ENCODE results near the gene BPIFB3. TPM values are rescaled to one million over a fixed set of nuclear protein-coding genes. Genes with fewer than 3 reads are reported as not detected.

The BPIFB3 gene
- total RNA-seq, 1 experiment from 2014 or later = not detected

DNA sequence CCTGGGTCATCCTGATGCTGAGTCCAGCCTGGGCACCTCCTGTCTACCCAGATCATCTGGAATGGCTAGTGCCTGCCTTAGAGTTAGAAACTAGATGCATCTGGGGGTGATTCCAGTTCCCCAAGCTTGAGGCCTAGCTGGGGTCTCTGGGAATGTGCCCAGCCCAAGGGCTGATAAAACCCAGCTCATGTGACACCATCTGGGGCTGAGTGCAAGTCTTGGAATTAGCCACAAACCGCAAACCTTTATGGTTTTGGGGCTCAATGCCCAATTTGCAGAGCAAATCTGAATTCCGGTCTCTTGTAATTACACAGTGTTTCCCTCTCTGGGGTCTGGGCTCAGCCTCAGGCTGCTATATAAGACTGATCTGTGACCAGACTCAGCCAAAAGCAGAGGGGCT is 25.6 kb downstream of the BPIFB3 start, which contains the start of gene BPIFB4:
Gene BPIFB4, plus strand, starts transcription at position 385 of the 400 bp plus-strand sequence. CDS start 1,884 bp downstream, outside the sequence.
- H3K4me1 ChIP-seq (ENCODE audit: control insufficient read depth, insufficient read depth, low read length) = no peaks in the 10 kb centered on the region
- in situ Hi-C loops (cut with HindIII; ENCODE audit: low pct_unique_long_range_greater_than_20kb, low sequenced_read_pairs) = no loop called here

DNA sequence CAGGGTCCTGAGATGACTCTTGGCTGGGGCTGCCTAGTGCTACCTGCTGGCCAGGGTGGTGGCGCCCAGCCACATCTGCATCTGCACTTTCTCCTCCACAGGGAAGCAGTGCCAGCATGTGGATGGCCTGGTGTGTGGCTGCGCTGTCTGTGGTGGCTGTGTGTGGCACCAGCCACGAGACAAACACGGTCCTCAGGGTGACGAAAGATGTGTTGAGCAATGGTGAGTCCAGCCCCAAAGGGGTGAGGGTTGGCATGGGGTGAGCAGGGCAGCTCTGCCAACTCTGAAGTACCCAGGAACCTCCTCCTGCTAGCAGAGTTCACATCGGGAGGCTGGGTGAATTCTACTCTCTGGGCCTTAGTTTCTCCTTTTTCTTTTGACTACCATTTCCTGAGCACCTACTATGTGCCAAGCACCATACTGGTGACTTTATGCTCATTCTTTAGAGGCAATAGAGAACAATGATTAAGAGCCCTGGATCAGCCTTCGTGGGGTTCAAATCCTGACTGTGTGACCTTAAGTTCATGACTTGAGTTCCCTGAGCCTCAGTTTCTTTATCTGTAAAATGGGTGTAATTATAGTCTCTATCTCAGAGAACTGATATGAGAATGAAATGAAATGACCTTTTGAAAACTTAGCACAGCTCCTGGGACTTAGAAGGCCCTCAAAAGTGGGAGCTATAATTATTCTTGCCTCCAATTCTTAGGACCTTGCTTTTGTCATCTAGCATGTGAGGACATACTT is 27.9 kb downstream of the BPIFB3 start:
- CTCF ChIA-PET = no interaction called here
- POLR2A ChIA-PET = interaction anchor here (0.6 kb wide), 1 partner anchor 1010 kb away, joined by 4 read pairs; no protein-coding TSS in a partner anchor
- no peak overlapping the region for H3K4me3 ChIP-seq (ENCODE audit: low read depth in 2 of 2, low read length in 2 of 2)
- no peak overlapping the region for H3K27ac ChIP-seq (ENCODE audit: low read length)
- ATAC-seq (no peak), DNase-seq (ENCODE audit: low read depth, low spot score) (no peak)
- TF ChIP-seq, protein P1, sequence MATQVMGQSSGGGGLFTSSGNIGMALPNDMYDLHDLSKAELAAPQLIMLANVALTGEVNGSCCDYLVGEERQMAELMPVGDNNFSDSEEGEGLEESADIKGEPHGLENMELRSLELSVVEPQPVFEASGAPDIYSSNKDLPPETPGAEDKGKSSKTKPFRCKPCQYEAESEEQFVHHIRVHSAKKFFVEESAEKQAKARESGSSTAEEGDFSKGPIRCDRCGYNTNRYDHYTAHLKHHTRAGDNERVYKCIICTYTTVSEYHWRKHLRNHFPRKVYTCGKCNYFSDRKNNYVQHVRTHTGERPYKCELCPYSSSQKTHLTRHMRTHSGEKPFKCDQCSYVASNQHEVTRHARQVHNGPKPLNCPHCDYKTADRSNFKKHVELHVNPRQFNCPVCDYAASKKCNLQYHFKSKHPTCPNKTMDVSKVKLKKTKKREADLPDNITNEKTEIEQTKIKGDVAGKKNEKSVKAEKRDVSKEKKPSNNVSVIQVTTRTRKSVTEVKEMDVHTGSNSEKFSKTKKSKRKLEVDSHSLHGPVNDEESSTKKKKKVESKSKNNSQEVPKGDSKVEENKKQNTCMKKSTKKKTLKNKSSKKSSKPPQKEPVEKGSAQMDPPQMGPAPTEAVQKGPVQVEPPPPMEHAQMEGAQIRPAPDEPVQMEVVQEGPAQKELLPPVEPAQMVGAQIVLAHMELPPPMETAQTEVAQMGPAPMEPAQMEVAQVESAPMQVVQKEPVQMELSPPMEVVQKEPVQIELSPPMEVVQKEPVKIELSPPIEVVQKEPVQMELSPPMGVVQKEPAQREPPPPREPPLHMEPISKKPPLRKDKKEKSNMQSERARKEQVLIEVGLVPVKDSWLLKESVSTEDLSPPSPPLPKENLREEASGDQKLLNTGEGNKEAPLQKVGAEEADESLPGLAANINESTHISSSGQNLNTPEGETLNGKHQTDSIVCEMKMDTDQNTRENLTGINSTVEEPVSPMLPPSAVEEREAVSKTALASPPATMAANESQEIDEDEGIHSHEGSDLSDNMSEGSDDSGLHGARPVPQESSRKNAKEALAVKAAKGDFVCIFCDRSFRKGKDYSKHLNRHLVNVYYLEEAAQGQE (IDR thresholded peaks at IDR 0.05; ENCODE audit: insufficient read depth in 1 of 2, low read depth in 2 of 2, low read length in 1 of 2) = no peak
- no peak for TF ChIP-seq SIN3A (IDR thresholded peaks at IDR 0.05; ENCODE audit: borderline replicate concordance, insufficient read depth, low read depth, low read length)
- TF ChIP-seq TCF7L2 (IDR thresholded peaks at IDR 0.05; ENCODE audit: low read depth, low read length) = no peak
- no peak for TF ChIP-seq POLR2AphosphoS5 (IDR thresholded peaks at IDR 0.05; ENCODE audit: low read depth, low read length)
- TF ChIP-seq, protein P2, sequence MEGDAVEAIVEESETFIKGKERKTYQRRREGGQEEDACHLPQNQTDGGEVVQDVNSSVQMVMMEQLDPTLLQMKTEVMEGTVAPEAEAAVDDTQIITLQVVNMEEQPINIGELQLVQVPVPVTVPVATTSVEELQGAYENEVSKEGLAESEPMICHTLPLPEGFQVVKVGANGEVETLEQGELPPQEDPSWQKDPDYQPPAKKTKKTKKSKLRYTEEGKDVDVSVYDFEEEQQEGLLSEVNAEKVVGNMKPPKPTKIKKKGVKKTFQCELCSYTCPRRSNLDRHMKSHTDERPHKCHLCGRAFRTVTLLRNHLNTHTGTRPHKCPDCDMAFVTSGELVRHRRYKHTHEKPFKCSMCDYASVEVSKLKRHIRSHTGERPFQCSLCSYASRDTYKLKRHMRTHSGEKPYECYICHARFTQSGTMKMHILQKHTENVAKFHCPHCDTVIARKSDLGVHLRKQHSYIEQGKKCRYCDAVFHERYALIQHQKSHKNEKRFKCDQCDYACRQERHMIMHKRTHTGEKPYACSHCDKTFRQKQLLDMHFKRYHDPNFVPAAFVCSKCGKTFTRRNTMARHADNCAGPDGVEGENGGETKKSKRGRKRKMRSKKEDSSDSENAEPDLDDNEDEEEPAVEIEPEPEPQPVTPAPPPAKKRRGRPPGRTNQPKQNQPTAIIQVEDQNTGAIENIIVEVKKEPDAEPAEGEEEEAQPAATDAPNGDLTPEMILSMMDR (IDR thresholded peaks at IDR 0.05) = no peak
- no peaks in the 10 kb centered on the region for H3K4me1 ChIP-seq (ENCODE audit: control insufficient read depth, insufficient read depth, low read length)
- no peaks in the 10 kb centered on the region for H3K9me3 ChIP-seq (ENCODE audit: control insufficient read depth, insufficient read depth, low read depth, low read length)
- no peaks in the 10 kb centered on the region; the same call in 1 of the 2 replicates for H3K27me3 ChIP-seq (ENCODE audit: control insufficient read depth, insufficient read depth, low read length)
- no TSS peak for BruUV-seq (replicated peaks)
- intact Hi-C loops (cut with micrococcal nuclease; ENCODE audit: unreplicated experiment) (no loop called here), in situ Hi-C loops (cut with HindIII; ENCODE audit: low pct_unique_long_range_greater_than_20kb, low sequenced_read_pairs) (no loop called here)
- H3K36me3 ChIP-seq (ENCODE audit: control insufficient read depth, insufficient read depth, low read length) = no peaks in the 10 kb centered on the region

More for the DNA sequence above, 25.6 kb downstream of the BPIFB3 start, which contains the start of gene BPIFB4:
- ATAC-seq = no peak
- H3K27me3 ChIP-seq (ENCODE audit: control insufficient read depth, insufficient read depth, low read length) = no peaks in the 10 kb centered on the region; the same call in none of the 2 replicates
- BruUV-seq (replicated peaks) = no TSS peak
- ChIA-PET POLR2A (no interaction called here), CTCF (no interaction called here)
- H3K4me3 ChIP-seq (ENCODE audit: low read depth in 2 of 2, low read length in 2 of 2) = no peak within 1 kb of the TSS
- no peak within 1 kb of the TSS for H3K27ac ChIP-seq (ENCODE audit: low read length)
- DNase-seq (ENCODE audit: low read depth, low spot score) = no peak
- H3K36me3 ChIP-seq (ENCODE audit: control insufficient read depth, insufficient read depth, low read length) = no peaks in the 10 kb centered on the region
- intact Hi-C loops (cut with micrococcal nuclease; ENCODE audit: unreplicated experiment) = no loop called here
- no peaks in the 10 kb centered on the region for H3K9me3 ChIP-seq (ENCODE audit: control insufficient read depth, insufficient read depth, low read depth, low read length)
- TF ChIP-seq SIN3A (IDR thresholded peaks at IDR 0.05; ENCODE audit: borderline replicate concordance, insufficient read depth, low read depth, low read length) (no peak), TCF7L2 (IDR thresholded peaks at IDR 0.05; ENCODE audit: low read depth, low read length) (no peak), POLR2AphosphoS5 (IDR thresholded peaks at IDR 0.05; ENCODE audit: low read depth, low read length) (no peak)
- TF ChIP-seq, protein P1 (IDR thresholded peaks at IDR 0.05; ENCODE audit: insufficient read depth in 1 of 2, low read depth in 2 of 2, low read length in 1 of 2) = no peak
- TF ChIP-seq, protein P2 (IDR thresholded peaks at IDR 0.05) = no peak

All from Panc1 (cell line).